Peyer's patch (tissue), 4 donors: ENCODE results near the gene TPM4. TPM values are rescaled to one million over a fixed set of nuclear protein-coding genes. Genes with fewer than 3 reads are reported as not detected.
A peak's percentile ranks its signal among the peaks of the same experiment; 100 is the strongest.
"Not testable (repeated sequence)": the region's sequence is repeated elsewhere in the genome, so short reads cannot be mapped to it uniquely, and the experiment has no call there.

ENCODE experiments used
- DNase-seq, 3 donors: peaks; one replicate each; pipeline ENCODE4 v3.0.0-alpha.2; 2017 to 2019
- H3K27ac ChIP-seq, 4 donors: fragments of 200-600 bp; sonication (generic); one replicate each; pipeline ENCODE4 v1.5.1; 2016 to 2019
- H3K27me3 ChIP-seq, 2 donors: fragments of 200-600 bp; sonication (generic); one replicate each; pipeline ENCODE4 v1.5.1; 2019
- H3K36me3 ChIP-seq, 3 donors: fragments of 200-600 bp; sonication (generic); one replicate each; pipeline ENCODE4 v1.5.1; 2016 to 2019
- H3K4me1 ChIP-seq, 4 donors: fragments of 200-600 bp; sonication (generic); one replicate each; pipeline ENCODE4 v1.5.1; 2016 to 2019
- H3K4me3 ChIP-seq, 4 donors: fragments of 200-600 bp; sonication (generic); 1 replicate in 3 of 4; 2 replicates in 1 of 4; pipeline ENCODE4 v1.5.1; 2016 to 2019; ENCODE audit warnings: mild to moderate bottlenecking in 1 of 4
- H3K9me3 ChIP-seq, 4 donors: fragments of 200-600 bp; sonication (generic); one replicate each; pipeline ENCODE4 v1.5.1; 2016 to 2019; ENCODE audit warnings: mild to moderate bottlenecking in 1 of 4
- CTCF ChIP-seq, 6 experiments: fragments of 450-650 bp in 4 of 6; fragments of 200-600 bp in 2 of 6; sonication (generic) in 1 of 6; IDR thresholded peaks; one replicate each; pipeline ENCODE4 v1.5.1; 2017 to 2019; ENCODE audit warnings: antibody characterized with exemption in 6 of 6, mild to moderate bottlenecking in 3 of 6, moderate library complexity in 1 of 6
- POLR2A ChIP-seq, 2 donors: fragments of 450-650 bp; IDR thresholded peaks; one replicate each; pipeline ENCODE4 v1.5.1; 2017; ENCODE audit warnings: antibody characterized with exemption in 2 of 2, mild to moderate bottlenecking in 2 of 2, moderate library complexity in 2 of 2
- total RNA-seq, 4 donors: library from RNA; depleted of rRNA; stranded (reverse); fragments of >200 nt; gene quantifications; one replicate each; pipeline ENCODE4 v1.1.0, GENCODE V29; 2016

The TPM4 gene
- total RNA-seq, 4 donors from 2014 or later = 125 to 423 (median 139) TPM

GRCh38 chr19:16077984-16078758 lies 1.9 kb downstream of the TPM4 start:
- no peaks in the 10 kb centered on the region for H3K27me3 ChIP-seq
- H3K4me3 ChIP-seq = peak overlapping the region; percentile 90 to 100 (median 94)
- peaks cover 0 to 19% (median 0%) of the 10 kb centered on the region in 3 donors for H3K36me3 ChIP-seq
- TF ChIP-seq CTCF (IDR thresholded peaks at IDR 0.05) (no peak), POLR2A (IDR thresholded peaks at IDR 0.05) (no peak)
- peak in 1 of 3 donors; percentile 32 for DNase-seq
- no peaks in the 10 kb centered on the region for H3K9me3 ChIP-seq
- H3K4me1 ChIP-seq = peaks cover 0 to 53% (median 22%) of the 10 kb centered on the region in 4 donors
- peak overlapping the region; percentile 95 to 100 (median 99) for H3K27ac ChIP-seq

GRCh38 chr19:16078759-16079707 lies 2.7 kb downstream of the TPM4 start:
- H3K4me3 ChIP-seq = peak overlapping the region; percentile 90 to 100 (median 94)
- TF ChIP-seq CTCF (IDR thresholded peaks at IDR 0.05) (no peak), POLR2A (IDR thresholded peaks at IDR 0.05) (peak in 1 of 2 donors; percentile 52)
- H3K27ac ChIP-seq = peak overlapping the region; percentile 95 to 100 (median 99)
- peak in 2 of 3 donors; percentile 82 to 92 for DNase-seq
- H3K27me3 ChIP-seq = no peaks in the 10 kb centered on the region
- H3K9me3 ChIP-seq = no peaks in the 10 kb centered on the region
- peaks cover 0 to 54% (median 22%) of the 10 kb centered on the region in 4 donors for H3K4me1 ChIP-seq
- peaks cover 0 to 27% (median 0%) of the 10 kb centered on the region in 3 donors for H3K36me3 ChIP-seq

- H3K27me3 ChIP-seq = no peaks in the 10 kb centered on the region
- peaks cover 0 to 78% (median 27%) of the 10 kb centered on the region in 4 donors for H3K4me1 ChIP-seq
- DNase-seq = no peak
- H3K4me3 ChIP-seq = no peak overlapping the region
- H3K27ac ChIP-seq = no peak overlapping the region
- peaks cover 0 to 79% (median 0%) of the 10 kb centered on the region in 3 donors for H3K36me3 ChIP-seq
- H3K9me3 ChIP-seq = no peaks in the 10 kb centered on the region
- TF ChIP-seq POLR2A (IDR thresholded peaks at IDR 0.05) (no peak), CTCF (IDR thresholded peaks at IDR 0.05) (no peak)
Observed at GRCh38 chr19:16084067-16084685, 7.9 kb downstream of the TPM4 start.

- peak overlapping the region in 3 of 4 donors; percentile 10 to 75 (median 16) for H3K27ac ChIP-seq
- no peaks in the 10 kb centered on the region for H3K9me3 ChIP-seq
- no peaks in the 10 kb centered on the region for H3K27me3 ChIP-seq
- no peak for TF ChIP-seq POLR2A (IDR thresholded peaks at IDR 0.05)
- no peak for TF ChIP-seq CTCF (IDR thresholded peaks at IDR 0.05)
- peaks cover 0 to 76% (median 20%) of the 10 kb centered on the region in 4 donors for H3K4me1 ChIP-seq
- DNase-seq = no peak
- no peak overlapping the region for H3K4me3 ChIP-seq
- H3K36me3 ChIP-seq = peaks cover 0 to 88% (median 0%) of the 10 kb centered on the region in 3 donors
Observed at GRCh38 chr19:16085115-16085514, 8.8 kb downstream of the TPM4 start.

- H3K4me3 ChIP-seq, H3K9me3 ChIP-seq, H3K27me3 ChIP-seq, DNase-seq: not testable (repeated sequence)
- Histone ChIP-seq H3K27ac (peak overlapping the region in 3 of 4 donors; percentile 1 to 78 (median 67)), H3K36me3 (peaks cover 0 to 100% (median 0%) of the 10 kb centered on the region in 3 donors), H3K4me1 (peaks cover 0 to 57% (median 10%) of the 10 kb centered on the region in 4 donors)
Observed at GRCh38 chr19:16087404-16087803, 11.1 kb downstream of the TPM4 start.
